ENCODE results near the gene BTBD9.

Gene BTBD9

DNA sequence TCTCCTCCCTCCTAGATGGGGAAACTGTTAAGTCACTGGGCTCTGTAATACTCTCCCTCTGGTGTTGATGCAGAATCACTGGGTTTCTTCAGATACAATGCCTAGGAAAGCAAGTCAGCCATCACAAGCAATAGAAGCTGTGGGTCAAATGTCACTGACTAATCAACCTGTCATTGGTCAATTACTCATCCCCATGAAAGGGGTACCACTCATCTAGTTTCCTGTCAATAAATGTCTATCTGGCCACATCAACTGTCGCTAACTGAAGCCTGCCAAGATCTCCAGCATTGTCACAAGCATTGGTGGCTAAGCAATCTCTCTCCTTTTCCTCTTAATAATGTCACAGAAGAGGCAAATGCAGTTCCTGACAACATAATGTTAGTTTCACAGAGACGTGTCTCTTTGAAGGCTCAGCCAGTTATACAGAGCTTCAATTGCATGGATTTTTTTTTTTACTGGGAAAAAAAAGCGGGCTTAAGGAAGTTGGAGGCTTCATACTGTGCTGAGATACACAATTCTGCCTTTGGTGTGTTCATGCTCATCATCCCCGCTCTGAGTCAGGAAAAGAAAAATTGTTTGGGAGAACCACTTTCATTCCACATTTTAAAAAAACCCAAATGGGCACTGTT is 355.9 kb downstream of the BTBD9 start:
- TF ChIP-seq, protein P1, sequence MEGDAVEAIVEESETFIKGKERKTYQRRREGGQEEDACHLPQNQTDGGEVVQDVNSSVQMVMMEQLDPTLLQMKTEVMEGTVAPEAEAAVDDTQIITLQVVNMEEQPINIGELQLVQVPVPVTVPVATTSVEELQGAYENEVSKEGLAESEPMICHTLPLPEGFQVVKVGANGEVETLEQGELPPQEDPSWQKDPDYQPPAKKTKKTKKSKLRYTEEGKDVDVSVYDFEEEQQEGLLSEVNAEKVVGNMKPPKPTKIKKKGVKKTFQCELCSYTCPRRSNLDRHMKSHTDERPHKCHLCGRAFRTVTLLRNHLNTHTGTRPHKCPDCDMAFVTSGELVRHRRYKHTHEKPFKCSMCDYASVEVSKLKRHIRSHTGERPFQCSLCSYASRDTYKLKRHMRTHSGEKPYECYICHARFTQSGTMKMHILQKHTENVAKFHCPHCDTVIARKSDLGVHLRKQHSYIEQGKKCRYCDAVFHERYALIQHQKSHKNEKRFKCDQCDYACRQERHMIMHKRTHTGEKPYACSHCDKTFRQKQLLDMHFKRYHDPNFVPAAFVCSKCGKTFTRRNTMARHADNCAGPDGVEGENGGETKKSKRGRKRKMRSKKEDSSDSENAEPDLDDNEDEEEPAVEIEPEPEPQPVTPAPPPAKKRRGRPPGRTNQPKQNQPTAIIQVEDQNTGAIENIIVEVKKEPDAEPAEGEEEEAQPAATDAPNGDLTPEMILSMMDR (conservative IDR thresholded peaks at IDR 0.05; ENCODE audit: low read depth, low read length), result no peak
- DNase-seq (ENCODE audit: low read depth), result no peak
- H3K4me3 ChIP-seq (ENCODE audit: low read length), result no peak overlapping the region

DNA sequence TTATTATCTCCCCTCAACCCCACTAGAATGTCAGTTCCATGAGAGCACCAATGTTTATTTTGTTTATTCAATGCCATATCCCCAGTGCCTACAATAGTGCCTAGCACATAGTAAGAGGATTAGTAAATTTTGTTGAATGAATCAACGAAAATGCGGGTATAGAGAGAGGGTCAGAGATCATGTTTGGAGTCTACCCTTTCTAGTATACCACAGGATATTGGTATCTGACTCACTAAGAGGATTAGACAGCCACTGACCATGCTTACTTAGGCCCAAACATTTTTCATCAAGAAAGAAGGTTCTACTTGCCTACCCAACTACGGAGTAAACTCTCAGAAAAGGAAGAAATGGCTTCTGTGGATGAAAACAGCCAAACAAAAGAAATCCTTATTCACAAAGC is 356.8 kb downstream of the BTBD9 start:
- DNase-seq (ENCODE audit: low read depth), result no peak
- no peak overlapping the region for H3K4me3 ChIP-seq (ENCODE audit: low read length)
- TF ChIP-seq, protein P1 (conservative IDR thresholded peaks at IDR 0.05; ENCODE audit: low read depth, low read length), result no peak

GRCh38 chr6:38281126-38281525 is 358.6 kb downstream of the BTBD9 start:
- TF ChIP-seq, protein P1 (conservative IDR thresholded peaks at IDR 0.05; ENCODE audit: low read depth, low read length), result no peak
- no peak for DNase-seq (ENCODE audit: low read depth)
- H3K4me3 ChIP-seq (ENCODE audit: low read length), result no peak overlapping the region

- DNase-seq (ENCODE audit: low read depth), result no peak
- TF ChIP-seq, protein P1 (conservative IDR thresholded peaks at IDR 0.05; ENCODE audit: low read depth, low read length), result no peak
- no peak overlapping the region for H3K4me3 ChIP-seq (ENCODE audit: low read length)
Measured at GRCh38 chr6:38279963-38280588, 359.7 kb downstream of the BTBD9 start.

DNA sequence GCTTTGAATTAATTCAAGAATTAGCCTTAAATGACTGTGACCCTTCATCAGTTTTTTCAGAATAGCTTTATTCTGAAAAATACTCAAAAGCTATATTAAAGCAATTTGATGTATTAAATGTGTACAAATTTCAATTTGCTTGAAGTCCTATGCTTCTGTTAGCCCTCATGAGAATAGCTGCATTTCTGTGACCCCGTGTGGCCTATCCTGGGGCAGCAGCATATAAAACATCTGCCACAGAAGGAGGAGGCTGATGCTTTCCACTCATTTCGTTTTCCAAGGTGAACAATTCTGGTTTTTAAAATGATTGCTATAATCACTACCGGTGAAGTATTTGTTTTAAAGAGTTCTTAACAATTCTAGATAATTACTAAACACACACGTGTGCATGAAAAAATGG is 360.3 kb downstream of the BTBD9 start:
- TF ChIP-seq, protein P1 (conservative IDR thresholded peaks at IDR 0.05; ENCODE audit: low read depth, low read length), result no peak
- DNase-seq (ENCODE audit: low read depth), result no peak
- H3K4me3 ChIP-seq (ENCODE audit: low read length), result no peak overlapping the region

GRCh38 chr6:38273325-38273724 is 366.4 kb downstream of the BTBD9 start:
- TF ChIP-seq, protein P1 (conservative IDR thresholded peaks at IDR 0.05; ENCODE audit: low read depth, low read length), result no peak
- DNase-seq (ENCODE audit: low read depth), result no peak
- H3K4me3 ChIP-seq (ENCODE audit: low read length), result no peak overlapping the region

DNA sequence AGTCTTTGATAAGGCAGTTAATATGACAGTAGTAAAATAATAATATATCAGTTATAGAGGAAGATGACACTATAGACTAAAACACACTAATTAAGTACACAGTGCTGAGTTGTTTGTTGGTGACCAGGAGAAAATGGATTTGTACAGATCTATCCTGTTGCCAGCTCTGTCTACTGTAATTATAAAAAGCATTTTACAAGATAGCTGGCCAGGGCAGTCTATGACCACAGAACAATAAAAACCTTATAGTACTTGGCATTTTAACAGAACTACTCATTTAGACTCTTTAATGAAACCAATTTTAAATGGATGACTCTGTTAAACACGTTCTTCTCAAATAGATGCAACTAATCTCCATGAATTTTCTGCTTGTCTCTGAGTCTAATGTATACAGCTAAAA is 367.5 kb downstream of the BTBD9 start:
- TF ChIP-seq, protein P1 (conservative IDR thresholded peaks at IDR 0.05; ENCODE audit: low read depth, low read length), result no peak
- H3K4me3 ChIP-seq (ENCODE audit: low read length), result no peak overlapping the region
- no peak for DNase-seq (ENCODE audit: low read depth)

Measured in retinal pigment epithelial cell (primary cell).